SK-N-SH (cell line): ENCODE data around the gene SNIP1. TPM values are rescaled to one million over a fixed set of nuclear protein-coding genes. Genes with fewer than 3 reads are reported as not detected.

ENCODE experiments used
- CTCF ChIA-PET: fragments of 300-600, 350-600 bp; formaldehyde crosslinking; extraction: SDS; loops from one replicate; lab custom pipeline; 2021; lab: Yijun Ruan, JAX
- POLR2A ChIA-PET: fragments of 350-600 bp; sonication (Branson Sonifier 250); formaldehyde crosslinking; extraction: SDS; loops from one replicate; lab custom pipeline; 2020; ENCODE audit warnings: antibody characterized with exemption, inconsistent platforms; lab: Yijun Ruan, JAX
- DNase-seq: peaks from one replicate; pipeline ENCODE4 v3.0.0; 2012
- H2AFZ ChIP-seq: fragments of 200-600 bp; sonication (generic); 2 replicates; pipeline ENCODE4 v1.8.1; 2016; ENCODE audit warnings: antibody characterized with exemption, mild to moderate bottlenecking, low read depth
- H3F3A ChIP-seq: fragments of 200-600 bp; sonication (generic); replicated peaks from 2 replicates; pipeline ENCODE3; 2016; ENCODE audit warnings: antibody characterized with exemption, mild to moderate bottlenecking; ENCODE audit not compliant: insufficient read depth
- H3K27ac ChIP-seq, 2 experiments: fragments of 200-500 bp in 1 of 2; fragments of 200-600 bp in 1 of 2; sonication (Bioruptor generic) in 1 of 2; sonication (generic), shearing (Covaris generic) in 1 of 2; 2 replicates each; pipeline versions ENCODE4 v1.5.1 to v1.6.1; 2014 to 2016; ENCODE audit warnings: low read depth in 2 of 2, inconsistent platforms in 1 of 2, low read length in 1 of 2, mild to moderate bottlenecking in 1 of 2, mixed read lengths in 1 of 2
- H3K27me3 ChIP-seq: fragments of 200-600 bp; sonication (generic), shearing (Covaris generic); 2 replicates; pipeline ENCODE4 v1.6.1; 2016; ENCODE audit warnings: mixed run types; ENCODE audit not compliant: insufficient read depth
- H3K36me3 ChIP-seq, 2 experiments: fragments of 200-500 bp in 1 of 2; fragments of 200-600 bp in 1 of 2; sonication (Bioruptor generic) in 1 of 2; sonication (generic) in 1 of 2; replicated peaks in 1 of 2; 2 replicates each; pipeline versions ENCODE3 to v1.5.1; 2014 to 2016; ENCODE audit warnings: low read length in 1 of 2, mild to moderate bottlenecking in 1 of 2; ENCODE audit not compliant: insufficient read depth in 2 of 2, control insufficient read depth in 1 of 2
- H3K4me1 ChIP-seq, 2 experiments: fragments of 200-500 bp in 1 of 2; fragments of 200-600 bp in 1 of 2; sonication (Bioruptor generic) in 1 of 2; sonication (generic), shearing (Covaris generic) in 1 of 2; 2 replicates each; pipeline versions ENCODE4 v1.5.1 to v1.6.1; 2014 to 2016; ENCODE audit warnings: low read depth in 1 of 2, low read length in 1 of 2, mixed run types in 1 of 2; ENCODE audit not compliant: insufficient read depth in 2 of 2, control insufficient read depth in 1 of 2
- H3K4me2 ChIP-seq: fragments of 200-600 bp; sonication (generic), shearing (Covaris generic); 2 replicates; pipeline ENCODE4 v1.6.1; 2017; ENCODE audit warnings: mixed run types
- H3K4me3 ChIP-seq, 2 experiments: fragments of 200-500 bp in 1 of 2; fragments of 200-600 bp in 1 of 2; sonication (Bioruptor generic) in 1 of 2; sonication (generic), shearing (Covaris generic) in 1 of 2; 2 replicates each; pipeline versions ENCODE4 v1.5.1 to v1.8.1; 2014 to 2016; ENCODE audit warnings: low read depth in 2 of 2, inconsistent platforms in 1 of 2, low read length in 1 of 2, mild to moderate bottlenecking in 1 of 2, mixed read lengths in 1 of 2, moderate library complexity in 1 of 2
- H3K79me2 ChIP-seq: fragments of 200-600 bp; sonication (generic); 2 replicates; pipeline ENCODE4 v1.8.1; 2017; ENCODE audit warnings: mild to moderate bottlenecking; ENCODE audit not compliant: insufficient read depth
- H3K9ac ChIP-seq: fragments of 200-600 bp; sonication (generic); 2 replicates; pipeline ENCODE4 v1.6.1; 2017; ENCODE audit warnings: mixed run types
- H3K9me2 ChIP-seq: fragments of 200-600 bp; sonication (generic); 2 replicates; pipeline ENCODE4 v1.6.1; 2017; ENCODE audit warnings: mixed run types
- H3K9me3 ChIP-seq: fragments of 200-600 bp; sonication (generic); 2 replicates; pipeline ENCODE4 v1.6.1; 2017; ENCODE audit warnings: mixed run types, mild to moderate bottlenecking, moderate library complexity
- H4K20me1 ChIP-seq: fragments of 200-600 bp; sonication (generic); 2 replicates; pipeline ENCODE4 v1.6.1; 2017; ENCODE audit warnings: mild to moderate bottlenecking, mixed run types; ENCODE audit not compliant: insufficient read depth
- CHD2 ChIP-seq: fragments of 150-350 bp; IDR thresholded peaks from 2 replicates; pipeline ENCODE4 v1.6.1; 2018; ENCODE audit warnings: low read length; ENCODE audit not compliant: partially characterized antibody
- CTCF ChIP-seq: fragments of 200-600 bp; sonication (generic); IDR thresholded peaks from 2 replicates; pipeline ENCODE4 v1.6.1; 2017; ENCODE audit warnings: antibody characterized with exemption, mild to moderate bottlenecking, moderate library complexity
- ELF1 ChIP-seq: IDR thresholded peaks from 2 replicates; pipeline ENCODE4 v1.4.0; 2012
- EZH2phosphoT487 ChIP-seq: fragments of 200-600 bp; sonication (generic); IDR thresholded peaks from 2 replicates; pipeline ENCODE4 v1.6.1; 2017; ENCODE audit warnings: low read depth, mixed run types, mild to moderate bottlenecking, antibody characterized with exemption, moderate library complexity, borderline replicate concordance
- FOSL2 ChIP-seq: IDR thresholded peaks from 2 replicates; pipeline ENCODE4 v1.4.0; 2012; ENCODE audit warnings: low read depth, mild to moderate bottlenecking, moderate library complexity, borderline replicate concordance
- FOXM1 ChIP-seq: IDR thresholded peaks from 2 replicates; pipeline ENCODE4 v1.4.0; 2012; ENCODE audit warnings: low read depth, mild to moderate bottlenecking
- JUND ChIP-seq: IDR thresholded peaks from 2 replicates; pipeline ENCODE4 v1.4.0; 2012
- MEF2A ChIP-seq: IDR thresholded peaks from 2 replicates; pipeline ENCODE4 v1.4.0; 2012; ENCODE audit warnings: low read depth, borderline replicate concordance
- MXI1 ChIP-seq: IDR thresholded peaks from 2 replicates; pipeline ENCODE4 v1.6.1; 2012; ENCODE audit warnings: mild to moderate bottlenecking, low read depth, low read length, improper control_type of control experiment
- NRF1 ChIP-seq: IDR thresholded peaks from 2 replicates; pipeline ENCODE4 v1.6.1; 2012; ENCODE audit warnings: low read depth, mild to moderate bottlenecking, low read length
- RAD21 ChIP-seq: IDR thresholded peaks from 2 replicates; pipeline ENCODE4 v1.6.1; 2012; ENCODE audit warnings: mild to moderate bottlenecking, low read length
- RCOR1 ChIP-seq: fragments of 150-350 bp; IDR thresholded peaks from 2 replicates; pipeline ENCODE4 v1.6.1; 2017; ENCODE audit warnings: antibody characterized with exemption, low read length
- RXRA ChIP-seq: IDR thresholded peaks from 2 replicates; pipeline ENCODE4 v1.4.0; 2012; ENCODE audit warnings: low read depth, mild to moderate bottlenecking, borderline replicate concordance
- SMC3 ChIP-seq: IDR thresholded peaks from 2 replicates; pipeline ENCODE4 v1.6.1; 2012; ENCODE audit warnings: low read depth, low read length, improper control_type of control experiment
- TAF1 ChIP-seq: IDR thresholded peaks from 2 replicates; pipeline ENCODE4 v1.6.1; 2012; ENCODE audit warnings: low read depth, mild to moderate bottlenecking, low read length, moderate library complexity, borderline replicate concordance
- TEAD4 ChIP-seq: IDR thresholded peaks from 2 replicates; pipeline ENCODE4 v1.4.0; 2012; ENCODE audit warnings: mild to moderate bottlenecking, borderline replicate concordance; ENCODE audit not compliant: insufficient read depth
- USF1 ChIP-seq: IDR thresholded peaks from 2 replicates; pipeline ENCODE4 v1.4.0; 2012; ENCODE audit warnings: low read depth, borderline replicate concordance
- YY1 ChIP-seq: IDR thresholded peaks from 2 replicates; pipeline ENCODE4 v1.4.0; 2012; ENCODE audit warnings: low read depth, mild to moderate bottlenecking
- WGBS: methylation state at CpG from one replicate; pipeline ENCODE4 v1.1.6; 2017; ENCODE audit warnings: low lambda C conversion rate; 5-methylcytosine and 5-hydroxymethylcytosine counted together
- polyA plus RNA-seq, 3 experiments: library from polyadenylated mRNA; depleted of rRNA; stranded (reverse); fragments of >200 nt; gene quantifications; 2 replicates each; pipeline ENCODE4 v1.2.3, GENCODE V29; 2012

The SNIP1 gene
- polyA plus RNA-seq, 1 of the 3 experiments (the other 2 are of a cell fraction), result 10.2 TPM

- TF ChIP-seq RXRA, result no peak
- TF ChIP-seq FOXM1, result peak; percentile 89; the same call in 1 of the 2 replicates
- TF ChIP-seq YY1, result no peak
- TF ChIP-seq JUND, result no peak
- peak; percentile 85 for TF ChIP-seq CHD2
- peak; percentile 94 for TF ChIP-seq USF1
- no peak for TF ChIP-seq EZH2phosphoT487
- 0 out of 2 replicates have a peak, but pooled peaks have one; percentile 9 for TF ChIP-seq RCOR1
- TF ChIP-seq ELF1, result peak; percentile 86
- no peak for TF ChIP-seq RAD21
Observed at GRCh38 chr1:37553927-37554808, at the start of gene SNIP1 (continued).

- Histone ChIP-seq H3K4me2 (no peak overlapping the region), H3K27ac (no peak overlapping the region), H3K9me3 (no peaks in the 10 kb centered on the region), H3K9me2 (no peaks in the 10 kb centered on the region), H3F3A (no peaks in the 10 kb centered on the region), H3K9ac (no peak overlapping the region), H2AFZ (no peak overlapping the region), H3K27me3 (peaks cover 15% of the 10 kb centered on the region; the same call in 1 of the 2 replicates), H3K36me3 (no peaks in the 10 kb centered on the region), H4K20me1 (no peaks in the 10 kb centered on the region), H3K79me2 (no peaks in the 10 kb centered on the region), H3K4me1 (peaks cover 0 to 4% of the 10 kb centered on the region in 2 experiments; a peak in 1 of 4 replicates), H3K4me3 (peak overlapping the region in 1 of 2 experiments; percentile 7; a peak in 1 of 4 replicates)
- 11% methylated on average over 8 of the region's 8 CpGs for WGBS
- ChIA-PET CTCF (interaction anchor here (0.6 to 12.7 kb wide), 39 partner anchors 10 to 1238 kb away, joined by 3 to 358 read pairs (median 4); partner anchors contain the start of genes CDCA8, DNALI1, EPHA10 and MEAF6), POLR2A (no interaction called here)
- DNase-seq, result peak; percentile 74
- TF ChIP-seq SMC3 (peak; percentile 75), RAD21 (peak; percentile 65), USF1 (no peak), MEF2A (no peak), MXI1 (no peak), FOSL2 (no peak), EZH2phosphoT487 (no peak), NRF1 (no peak), RCOR1 (no peak), CTCF (peak; percentile 82), TEAD4 (no peak), TAF1 (no peak), CHD2 (no peak), FOXM1 (no peak)
Observed at GRCh38 chr1:37602750-37603694, 48.9 kb upstream of the SNIP1 start.
